ENCODE measurements around the gene GATD1.

DNA sequence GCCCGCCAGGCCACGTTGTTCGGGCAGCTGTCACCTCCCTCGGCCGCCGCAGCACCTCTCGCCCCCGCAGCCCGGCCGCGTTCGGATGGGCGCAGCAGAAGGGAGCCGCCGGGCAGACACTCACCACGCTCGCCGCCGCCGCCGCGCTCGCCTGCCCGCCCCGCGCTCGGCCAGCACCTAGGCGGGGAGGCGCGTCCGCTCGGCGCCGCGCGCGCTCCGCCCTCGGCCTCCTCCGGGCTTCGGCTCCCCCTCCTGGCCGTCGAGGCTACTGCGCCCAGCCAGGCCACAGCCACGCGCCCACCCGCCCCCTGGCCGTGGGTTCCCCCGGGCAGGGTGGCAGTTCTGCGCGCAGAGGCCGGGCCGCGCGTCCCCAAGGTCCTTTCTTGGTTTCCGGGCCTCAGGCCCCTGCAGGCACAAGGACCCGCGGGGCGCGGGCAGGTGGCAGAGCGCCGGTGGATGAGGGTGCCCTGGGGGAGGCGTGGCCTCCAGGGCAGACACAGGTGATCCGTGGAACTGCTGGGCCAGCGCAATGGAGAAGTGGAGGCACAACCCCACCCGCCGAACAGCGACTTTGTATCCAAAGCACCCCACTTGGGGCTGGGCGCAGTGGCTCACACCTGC lies 20.9 kb upstream of the GATD1 start, which contains the start of gene SLC25A22:
- TF ChIP-seq POLR2A (IDR thresholded peaks at IDR 0.05) (no peak), EP300 (IDR thresholded peaks at IDR 0.05) (no peak), POLR2AphosphoS5 (IDR thresholded peaks at IDR 0.05) (peak in 1 of 3 donors; percentile 6)
- TF ChIP-seq, protein P1, sequence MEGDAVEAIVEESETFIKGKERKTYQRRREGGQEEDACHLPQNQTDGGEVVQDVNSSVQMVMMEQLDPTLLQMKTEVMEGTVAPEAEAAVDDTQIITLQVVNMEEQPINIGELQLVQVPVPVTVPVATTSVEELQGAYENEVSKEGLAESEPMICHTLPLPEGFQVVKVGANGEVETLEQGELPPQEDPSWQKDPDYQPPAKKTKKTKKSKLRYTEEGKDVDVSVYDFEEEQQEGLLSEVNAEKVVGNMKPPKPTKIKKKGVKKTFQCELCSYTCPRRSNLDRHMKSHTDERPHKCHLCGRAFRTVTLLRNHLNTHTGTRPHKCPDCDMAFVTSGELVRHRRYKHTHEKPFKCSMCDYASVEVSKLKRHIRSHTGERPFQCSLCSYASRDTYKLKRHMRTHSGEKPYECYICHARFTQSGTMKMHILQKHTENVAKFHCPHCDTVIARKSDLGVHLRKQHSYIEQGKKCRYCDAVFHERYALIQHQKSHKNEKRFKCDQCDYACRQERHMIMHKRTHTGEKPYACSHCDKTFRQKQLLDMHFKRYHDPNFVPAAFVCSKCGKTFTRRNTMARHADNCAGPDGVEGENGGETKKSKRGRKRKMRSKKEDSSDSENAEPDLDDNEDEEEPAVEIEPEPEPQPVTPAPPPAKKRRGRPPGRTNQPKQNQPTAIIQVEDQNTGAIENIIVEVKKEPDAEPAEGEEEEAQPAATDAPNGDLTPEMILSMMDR (IDR thresholded peaks at IDR 0.05) = peak in 5 of 7 experiments; percentile 61 to 96 (median 90)

Measured in stomach (tissue), 4 donors.